NCI-H2196 (cell line): ENCODE data around the gene ATP23.
A peak's percentile ranks its signal among the peaks of the same experiment; 100 is the strongest.

Experiments
- DNase-seq: peaks from one replicate; lab custom pipeline; 2025; ENCODE audit not compliant: unreplicated experiment; lab: John Stamatoyannopoulos, UW

Gene ATP23

GRCh38 chr12:57941165-57941894 is at the start of gene ATP23:
Gene ATP23 (plus strand): TSS chr12:57941567. CDS start chr12:57941702, 135 bp downstream.
- DNase-seq: peak; percentile 95

- no peak for DNase-seq
Measured at GRCh38 chr12:57892232-57892972, 49.0 kb upstream of the ATP23 start.

GRCh38 chr12:57893431-57894353 is 47.7 kb upstream of the ATP23 start:
- peak; percentile 8 for DNase-seq

GRCh38 chr12:57894399-57895292 is 46.7 kb upstream of the ATP23 start:
- DNase-seq: peak; percentile 75

- DNase-seq: no peak
Measured at GRCh38 chr12:57895389-57896114, 45.8 kb upstream of the ATP23 start.

GRCh38 chr12:57896115-57896433 is 45.3 kb upstream of the ATP23 start:
- DNase-seq: no peak

- DNase-seq: peak; percentile 43
Measured at GRCh38 chr12:57896434-57897201, 44.7 kb upstream of the ATP23 start.

GRCh38 chr12:57897286-57897974 is 43.9 kb upstream of the ATP23 start:
- DNase-seq: no peak

GRCh38 chr12:57898308-57898970 is 42.9 kb upstream of the ATP23 start:
- DNase-seq: no peak

- peak; percentile 70 for DNase-seq
Measured at GRCh38 chr12:57899010-57899662, 42.2 kb upstream of the ATP23 start.

GRCh38 chr12:57902478-57902969 is 38.8 kb upstream of the ATP23 start:
- DNase-seq: no peak

- DNase-seq: no peak
Measured at GRCh38 chr12:57904426-57904825, 36.9 kb upstream of the ATP23 start.

GRCh38 chr12:57904848-57905811 is 36.2 kb upstream of the ATP23 start:
- peak; percentile 93 for DNase-seq

GRCh38 chr12:57905812-57906475 is 35.4 kb upstream of the ATP23 start:
- no peak for DNase-seq

- DNase-seq: no peak
Measured at GRCh38 chr12:57906821-57907220, 34.5 kb upstream of the ATP23 start.

GRCh38 chr12:57907281-57907680 is 34.1 kb upstream of the ATP23 start:
- no peak for DNase-seq
